HCT116 (cell line): ENCODE data around the gene NOP53. TPM values are rescaled to one million over a fixed set of nuclear protein-coding genes. Genes with fewer than 3 reads are reported as not detected.
"Not testable (repeated sequence)": the region's sequence is repeated elsewhere in the genome, so short reads cannot be mapped to it uniquely, and the experiment has no call there.

Experiments used
- ATAC-seq: fragments of 200-7000 bp; cut with Tn5 transposase; 2 replicates; pipeline ENCODE4 v1.9.1; 2020; ENCODE audit warnings: mild to moderate bottlenecking, moderate library complexity
- BruUV-seq: library from RNA; stranded (reverse); fragments of 400-500 nt; replicated peaks from 2 replicates; lab custom pipeline; 2021; lab: Mats Ljungman, UMichigan
- CTCF ChIA-PET: fragments of 300-600 bp; sonication (Branson Sonifier 250); formaldehyde crosslinking; loops from one replicate; lab custom pipeline; 2021; ENCODE audit warnings: antibody characterized with exemption; lab: Charles Lee
- POLR2A ChIA-PET: fragments of 300-600, 350-600 bp; sonication (Branson Sonifier 250); formaldehyde crosslinking; loops from one replicate; lab custom pipeline; 2021; ENCODE audit warnings: antibody characterized with exemption; lab: Charles Lee
- RAD21 ChIA-PET, 2 experiments: fragments of 300-600 bp; sonication (Branson Sonifier 250); formaldehyde crosslinking; loops; one replicate each; lab custom pipeline; 2023; ENCODE audit warnings: low total read pairs in 2 of 2; ENCODE audit not compliant: uncharacterized antibody in 2 of 2, unreplicated experiment in 2 of 2, low non-redundant PET in 1 of 2; lab: Charles Lee
- DNase-seq: peaks from one replicate; pipeline ENCODE4 v3.0.0-alpha.2; 2010; ENCODE audit warnings: low read depth, low spot score
- H2AFZ ChIP-seq: fragments of 200-600 bp; shearing (Covaris generic), sonication (generic); 2 replicates; pipeline ENCODE4 v1.6.1; 2017; ENCODE audit warnings: low read depth, mixed run types, mixed read lengths, antibody characterized with exemption, low read length; ENCODE audit not compliant: poor library complexity, severe bottlenecking
- H3K27ac ChIP-seq: 2 replicates; pipeline ENCODE4 v1.5.1; 2012; ENCODE audit warnings: low read depth, low read length
- H3K27me3 ChIP-seq: fragments of 200-600 bp; sonication (generic); 2 replicates; pipeline ENCODE4 v1.6.1; 2016; ENCODE audit warnings: mixed run types, low read length, mixed read lengths; ENCODE audit not compliant: insufficient read depth
- H3K36me3 ChIP-seq, 2 experiments: fragments of 200-500 bp in 1 of 2; fragments of 200-600 bp in 1 of 2; sonication (Bioruptor generic) in 1 of 2; sonication (generic) in 1 of 2; 2 replicates each; pipeline versions ENCODE4 v1.5.1 to v1.6.1; 2014 to 2016; ENCODE audit warnings: low read length in 2 of 2, inconsistent platforms in 1 of 2, mixed read lengths in 1 of 2, mixed run types in 1 of 2; ENCODE audit not compliant: insufficient read depth in 2 of 2, control insufficient read depth in 1 of 2
- H3K4me1 ChIP-seq, 2 experiments: fragments of 200-600 bp in 1 of 2; sonication (generic) in 1 of 2; 2 replicates each; pipeline versions ENCODE4 v1.5.1 to v1.6.1; 2012 to 2017; ENCODE audit warnings: low read length in 2 of 2, inconsistent platforms in 1 of 2, mild to moderate bottlenecking in 1 of 2, mixed read lengths in 1 of 2, mixed run types in 1 of 2, moderate library complexity in 1 of 2; ENCODE audit not compliant: insufficient read depth in 2 of 2, control insufficient read depth in 1 of 2
- H3K4me2 ChIP-seq: fragments of 200-600 bp; sonication (generic); 2 replicates; pipeline ENCODE4 v1.6.1; 2017; ENCODE audit warnings: mixed run types, low read length, mixed read lengths
- H3K4me3 ChIP-seq, 2 experiments: fragments of 200-600 bp in 1 of 2; sonication (generic) in 1 of 2; replicated peaks in 1 of 2; 2 replicates each; pipeline ENCODE4 v1.5.1; 2011 to 2016; ENCODE audit warnings: low read length in 2 of 2, control low read depth in 1 of 2, low read depth in 1 of 2, mild to moderate bottlenecking in 1 of 2, mixed read lengths in 1 of 2, mixed run types in 1 of 2
- H3K79me2 ChIP-seq: fragments of 200-600 bp; sonication (generic); 2 replicates; pipeline ENCODE4 v1.6.1; 2017; ENCODE audit warnings: mild to moderate bottlenecking, mixed run types, low read length, moderate library complexity, mixed read lengths; ENCODE audit not compliant: insufficient read depth
- H3K9ac ChIP-seq: fragments of 200-600 bp; sonication (generic); 2 replicates; pipeline ENCODE4 v1.6.1; 2016; ENCODE audit warnings: low read length, mixed read lengths
- H3K9me2 ChIP-seq: fragments of 200-600 bp; sonication (generic), shearing (Covaris generic); 2 replicates; pipeline ENCODE4 v1.6.1; 2017; ENCODE audit warnings: mixed run types, mild to moderate bottlenecking, moderate library complexity; ENCODE audit not compliant: insufficient read depth
- H3K9me3 ChIP-seq, 2 experiments: fragments of 200-500 bp in 1 of 2; fragments of 200-600 bp in 1 of 2; sonication (Bioruptor generic) in 1 of 2; sonication (generic) in 1 of 2; 2 replicates each; pipeline ENCODE4 v1.6.1; 2014 to 2017; ENCODE audit warnings: low read length in 2 of 2, mixed read lengths in 2 of 2, inconsistent platforms in 1 of 2, low read depth in 1 of 2, mild to moderate bottlenecking in 1 of 2, mixed run types in 1 of 2, moderate library complexity in 1 of 2; ENCODE audit not compliant: control insufficient read depth in 1 of 2, insufficient read depth in 1 of 2
- H4K20me1 ChIP-seq: fragments of 200-600 bp; sonication (generic), shearing (Covaris generic); 2 replicates; pipeline ENCODE4 v1.6.1; 2017; ENCODE audit warnings: mixed run types, mild to moderate bottlenecking, moderate library complexity; ENCODE audit not compliant: insufficient read depth
- ELF1 ChIP-seq: IDR thresholded peaks from 2 replicates; pipeline ENCODE4 v1.6.1; 2012; ENCODE audit warnings: low read depth, borderline replicate concordance
- POLR2A ChIP-seq: IDR thresholded peaks from 2 replicates; pipeline ENCODE4 v1.7.0; 2011; ENCODE audit warnings: borderline replicate concordance; ENCODE audit not compliant: insufficient read depth, insufficient read length; ENCODE audit errors: extremely low read depth
- SIN3A ChIP-seq: IDR thresholded peaks from 2 replicates; pipeline ENCODE4 v1.6.1; 2012; ENCODE audit warnings: low read depth
- YY1 ChIP-seq: IDR thresholded peaks from 2 replicates; pipeline ENCODE4 v1.6.1; 2011; ENCODE audit warnings: low read length, low read depth, moderate library complexity, mild to moderate bottlenecking; ENCODE audit not compliant: insufficient replicate concordance; ENCODE audit errors: extremely low read depth
- intact Hi-C: fragments of 100-400 bp; cut with micrococcal nuclease; formaldehyde crosslinking; loops from 2 replicates; pipeline ENCODE4 v1.10.0; 2022
- total RNA-seq: library from RNA; stranded (reverse); gene quantifications from one replicate; pipeline ENCODE4 v1.2.1, GENCODE V29; 2021; ENCODE audit not compliant: unreplicated experiment

NOP53 gene
- total RNA-seq, 1 experiment from 2014 or later: 322 TPM

- TF ChIP-seq ELF1 (no peak), YY1 (no peak), SIN3A (no peak), POLR2A (no peak)
- TF ChIP-seq, all 23 proteins: peak for 0
Observed at GRCh38 chr19:47716270-47716937, 28.9 kb upstream of the NOP53 start (continued).

- RAD21 ChIA-PET: interaction anchor here in 1 of 2 experiments (0.7 kb wide), 1 partner anchor 326 kb away, joined by 3 read pairs; no protein-coding TSS in a partner anchor
- peaks cover 40% of the 10 kb centered on the region for H3K79me2 ChIP-seq
- H3K4me2 ChIP-seq, H4K20me1 ChIP-seq, H3K4me3 ChIP-seq, H3K27ac ChIP-seq, H3K9me3 ChIP-seq, H3K9me2 ChIP-seq, ATAC-seq, CTCF ChIA-PET, H3K9ac ChIP-seq, DNase-seq, H3K27me3 ChIP-seq, BruUV-seq, H2AFZ ChIP-seq, intact Hi-C loops: not testable (repeated sequence)
- H3K36me3 ChIP-seq: peaks cover 3 to 12% of the 10 kb centered on the region in 2 experiments; a peak in 1 of 4 replicates
- H3K4me1 ChIP-seq: peaks cover 9 to 32% of the 10 kb centered on the region in 2 experiments; a peak in 3 of 4 replicates
- POLR2A ChIA-PET: interaction anchor here (0.6 to 1.2 kb wide), 2 partner anchors 27 to 29 kb away, joined by 3 read pairs; partner anchors contain the start of gene NOP53
Observed at GRCh38 chr19:47718415-47719046, 26.8 kb upstream of the NOP53 start.
